WTC11 (cell line): ENCODE measurements around the gene GPR162. TPM values are rescaled to one million over a fixed set of nuclear protein-coding genes. Genes with fewer than 3 reads are reported as not detected.
A peak's percentile ranks its signal among the peaks of the same experiment; 100 is the strongest.
"Not testable (repeated sequence)": the region's sequence is repeated elsewhere in the genome, so short reads cannot be mapped to it uniquely, and the experiment has no call there.

Experiments
- ATAC-seq: fragments of 200-7000 bp; cut with Tn5 transposase; 2 replicates; pipeline ENCODE4 v1.10.0; 2021; ENCODE audit warnings: mild to moderate bottlenecking, moderate library complexity
- CTCF ChIA-PET: fragments of 300-600 bp; sonication (Branson Sonifier 250); formaldehyde crosslinking; loops from one replicate; lab custom pipeline; 2021; ENCODE audit warnings: antibody characterized with exemption; lab: Charles Lee
- POLR2A ChIA-PET: fragments of 350-600 bp; sonication (Branson Sonifier 250); formaldehyde crosslinking; loops from one replicate; lab custom pipeline; 2021; ENCODE audit warnings: antibody characterized with exemption; lab: Charles Lee
- DNase-seq: peaks from one replicate; pipeline ENCODE4 v3.0.0; 2021; ENCODE audit warnings: low spot score
- H3K27ac Mint-ChIP-seq: 2 replicates; pipeline ENCODE4 v1.8.0; 2021; ENCODE audit warnings: mixed read lengths
- H3K27me3 Mint-ChIP-seq: 2 replicates; pipeline ENCODE4 v1.8.0; 2021; ENCODE audit warnings: low read depth, mild to moderate bottlenecking, moderate library complexity, mixed read lengths
- H3K36me3 Mint-ChIP-seq: 2 replicates; pipeline ENCODE4 v1.8.0; 2021; ENCODE audit warnings: mixed read lengths
- H3K4me1 Mint-ChIP-seq: 2 replicates; pipeline ENCODE4 v1.8.0; 2022; ENCODE audit warnings: mixed read lengths
- H3K4me3 Mint-ChIP-seq: 2 replicates; pipeline ENCODE4 v1.8.0; 2021; ENCODE audit warnings: mild to moderate bottlenecking, moderate library complexity, mixed read lengths
- H3K9me3 Mint-ChIP-seq: 2 replicates; pipeline ENCODE4 v1.8.0; 2021; ENCODE audit warnings: mixed read lengths
- CREM ChIP-seq: sonication (generic); formaldehyde crosslinking; IDR thresholded peaks from 2 replicates; pipeline ENCODE4 v1.8.1; 2022; ENCODE audit warnings: mild to moderate bottlenecking, missing genetic modification reagents, moderate library complexity
- ELF4 ChIP-seq: sonication (generic); formaldehyde crosslinking; IDR thresholded peaks from 2 replicates; pipeline ENCODE4 v1.8.1; 2022; ENCODE audit warnings: low read depth, mild to moderate bottlenecking, moderate library complexity, missing genetic modification reagents
- EMX1 ChIP-seq: fragments of 250-450 bp; sonication (Bioruptor Pico); IDR thresholded peaks from 2 replicates; pipeline ENCODE4 v1.8.0; 2021; ENCODE audit warnings: mild to moderate bottlenecking
- FOXK1 ChIP-seq: sonication (generic); formaldehyde crosslinking; IDR thresholded peaks from 2 replicates; pipeline ENCODE4 v1.8.0; 2022; ENCODE audit warnings: mild to moderate bottlenecking, moderate library complexity, missing genetic modification reagents
- IRF2 ChIP-seq: sonication (generic); formaldehyde crosslinking; IDR thresholded peaks from 2 replicates; pipeline ENCODE4 v1.8.0; 2022; ENCODE audit warnings: low read depth, missing genetic modification reagents, borderline replicate concordance
- NFE2L1 ChIP-seq: sonication (generic); formaldehyde crosslinking; IDR thresholded peaks from 2 replicates; pipeline ENCODE4 v1.8.1; 2023; ENCODE audit warnings: missing genetic modification reagents
- NR1H2 ChIP-seq: sonication (generic); formaldehyde crosslinking; IDR thresholded peaks from 2 replicates; pipeline ENCODE4 v1.9.0; 2021; ENCODE audit warnings: mild to moderate bottlenecking, moderate library complexity, missing genetic modification reagents
- RELA ChIP-seq: sonication (generic); formaldehyde crosslinking; IDR thresholded peaks from 2 replicates; pipeline ENCODE4 v1.8.1; 2022; ENCODE audit warnings: missing genetic modification reagents, mild to moderate bottlenecking, borderline replicate concordance
- SP1 ChIP-seq: sonication (generic); formaldehyde crosslinking; conservative IDR thresholded peaks from 2 replicates; pipeline ENCODE4 v1.8.1; 2022; ENCODE audit warnings: missing genetic modification reagents
- TCF7 ChIP-seq: sonication (generic); formaldehyde crosslinking; IDR thresholded peaks from 2 replicates; pipeline ENCODE4 v1.8.0; 2022; ENCODE audit warnings: mild to moderate bottlenecking, low read depth, missing genetic modification reagents, moderate library complexity
- TEAD1 ChIP-seq: sonication (generic); formaldehyde crosslinking; IDR thresholded peaks from 2 replicates; pipeline ENCODE4 v1.8.0; 2022; ENCODE audit warnings: mild to moderate bottlenecking, missing genetic modification reagents
- ZBTB21 ChIP-seq: sonication (generic); formaldehyde crosslinking; IDR thresholded peaks from 2 replicates; pipeline ENCODE4 v1.8.1; 2023; ENCODE audit warnings: mild to moderate bottlenecking, missing genetic modification reagents, borderline replicate concordance
- ZNF121 ChIP-seq: sonication (generic); formaldehyde crosslinking; IDR thresholded peaks from 2 replicates; pipeline ENCODE4 v1.8.0; 2023; ENCODE audit warnings: missing genetic modification reagents
- ZNF138 ChIP-seq: sonication (generic); formaldehyde crosslinking; conservative IDR thresholded peaks from 2 replicates; pipeline ENCODE4 v1.8.1; 2022; ENCODE audit warnings: mild to moderate bottlenecking, moderate library complexity, missing genetic modification reagents
- ZNF416 ChIP-seq: fragments of 250-450 bp; sonication (Bioruptor Pico); IDR thresholded peaks from 2 replicates; pipeline ENCODE4 v1.9.0; 2021; ENCODE audit warnings: mild to moderate bottlenecking, inconsistent platforms
- total RNA-seq: library from RNA; stranded (reverse); gene quantifications from 3 replicates; pipeline ENCODE4 v1.2.3, GENCODE V29; 2021
- TF ChIP-seq, protein P1 (sequence below): fragments of 250-450 bp; sonication (Bioruptor Pico); IDR thresholded peaks from 2 replicates; pipeline ENCODE4 v1.9.0; 2021; ENCODE audit warnings: moderate library complexity, mild to moderate bottlenecking, inconsistent platforms, borderline replicate concordance
- TF ChIP-seq, protein P2 (sequence below): fragments of 200-600 bp; IDR thresholded peaks from 2 replicates; pipeline ENCODE4 v1.8.0; 2022; ENCODE audit warnings: antibody characterized with exemption
- TF ChIP-seq, protein P3 (sequence below): sonication (generic); formaldehyde crosslinking; IDR thresholded peaks from 2 replicates; pipeline ENCODE4 v1.8.1; 2022; ENCODE audit warnings: mild to moderate bottlenecking, missing genetic modification reagents, moderate library complexity, borderline replicate concordance
- TF ChIP-seq, protein P4 (sequence below): sonication (generic); formaldehyde crosslinking; IDR thresholded peaks from 2 replicates; pipeline ENCODE4 v1.8.1; 2023; ENCODE audit warnings: mild to moderate bottlenecking, moderate library complexity, missing genetic modification reagents
- TF ChIP-seq, protein P5 (sequence below): sonication (generic); formaldehyde crosslinking; IDR thresholded peaks from 2 replicates; pipeline ENCODE4 v1.8.0; 2022; ENCODE audit warnings: mild to moderate bottlenecking, missing genetic modification reagents

The GPR162 gene
- total RNA-seq, 1 experiment from 2014 or later, result 7.3 TPM

DNA sequence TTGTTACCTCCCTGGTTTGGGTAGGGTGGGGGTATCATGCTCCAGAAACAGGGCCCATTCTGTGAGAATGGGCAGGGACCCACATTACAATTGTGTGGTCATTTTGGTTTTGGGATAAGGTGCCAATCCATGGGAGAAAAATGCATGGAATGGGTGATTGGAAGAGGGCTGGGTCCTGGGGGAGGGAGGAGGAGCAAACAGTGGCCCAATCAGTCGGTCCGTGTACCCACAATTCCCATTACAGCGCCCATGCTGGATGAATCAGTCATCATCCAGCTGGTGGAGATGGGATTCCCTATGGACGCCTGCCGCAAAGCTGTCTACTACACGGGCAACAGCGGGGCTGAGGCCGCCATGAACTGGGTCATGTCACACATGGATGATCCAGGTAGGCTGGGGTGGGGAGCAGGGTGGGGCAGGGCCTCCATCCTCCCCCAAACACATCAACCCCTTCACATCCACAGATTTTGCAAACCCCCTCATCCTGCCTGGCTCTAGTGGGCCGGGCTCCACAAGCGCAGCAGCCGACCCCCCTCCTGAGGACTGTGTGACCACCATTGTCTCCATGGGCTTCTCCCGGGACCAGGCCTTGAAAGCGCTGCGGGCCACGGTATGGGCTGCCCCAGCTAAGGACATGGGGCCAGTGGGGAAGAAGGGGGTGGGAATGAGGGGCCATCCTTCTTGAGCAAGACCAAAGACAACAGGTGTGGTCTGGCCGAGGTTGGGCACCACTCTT lies 42.1 kb downstream of the GPR162 start:
- no peaks in the 10 kb centered on the region for H3K27me3 Mint-ChIP-seq
- H3K9me3 Mint-ChIP-seq, result no peaks in the 10 kb centered on the region
- H3K4me1 Mint-ChIP-seq, result peaks cover 25% of the 10 kb centered on the region
- peak overlapping the region; percentile 55; the same call in 1 of the 2 replicates for H3K27ac Mint-ChIP-seq
- no peak overlapping the region for H3K4me3 Mint-ChIP-seq
- CTCF ChIA-PET, result no interaction called here
- POLR2A ChIA-PET, result interaction anchor here (1.2 to 1.4 kb wide), 3 partner anchors 8 to 13 kb away, joined by 3 read pairs; partner anchors contain the start of genes CDCA3 and USP5
- TF ChIP-seq NR1H2 (CRISPR knock-in tag) (no peak), FOXK1 (CRISPR knock-in tag) (no peak), TEAD1 (CRISPR knock-in tag) (no peak), ZNF416 (CRISPR knock-in tag) (no peak), ZBTB21 (CRISPR knock-in tag) (no peak), ZNF138 (CRISPR knock-in tag) (no peak), TCF7 (no peak), SP1 (CRISPR knock-in tag) (no peak), ELF4 (no peak), IRF2 (CRISPR knock-in tag) (no peak), RELA (no peak), ZNF121 (CRISPR knock-in tag) (no peak), NFE2L1 (CRISPR knock-in tag) (no peak), CREM (CRISPR knock-in tag) (no peak), EMX1 (no peak)
- TF ChIP-seq, protein P1, sequence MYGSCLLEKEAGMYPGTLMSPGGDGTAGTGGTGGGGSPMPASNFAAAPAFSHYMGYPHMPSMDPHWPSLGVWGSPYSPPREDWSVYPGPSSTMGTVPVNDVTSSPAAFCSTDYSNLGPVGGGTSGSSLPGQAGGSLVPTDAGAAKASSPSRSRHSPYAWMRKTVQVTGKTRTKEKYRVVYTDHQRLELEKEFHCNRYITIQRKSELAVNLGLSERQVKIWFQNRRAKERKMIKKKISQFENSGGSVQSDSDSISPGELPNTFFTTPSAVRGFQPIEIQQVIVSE (CRISPR knock-in tag), result no peak
- TF ChIP-seq, protein P2, sequence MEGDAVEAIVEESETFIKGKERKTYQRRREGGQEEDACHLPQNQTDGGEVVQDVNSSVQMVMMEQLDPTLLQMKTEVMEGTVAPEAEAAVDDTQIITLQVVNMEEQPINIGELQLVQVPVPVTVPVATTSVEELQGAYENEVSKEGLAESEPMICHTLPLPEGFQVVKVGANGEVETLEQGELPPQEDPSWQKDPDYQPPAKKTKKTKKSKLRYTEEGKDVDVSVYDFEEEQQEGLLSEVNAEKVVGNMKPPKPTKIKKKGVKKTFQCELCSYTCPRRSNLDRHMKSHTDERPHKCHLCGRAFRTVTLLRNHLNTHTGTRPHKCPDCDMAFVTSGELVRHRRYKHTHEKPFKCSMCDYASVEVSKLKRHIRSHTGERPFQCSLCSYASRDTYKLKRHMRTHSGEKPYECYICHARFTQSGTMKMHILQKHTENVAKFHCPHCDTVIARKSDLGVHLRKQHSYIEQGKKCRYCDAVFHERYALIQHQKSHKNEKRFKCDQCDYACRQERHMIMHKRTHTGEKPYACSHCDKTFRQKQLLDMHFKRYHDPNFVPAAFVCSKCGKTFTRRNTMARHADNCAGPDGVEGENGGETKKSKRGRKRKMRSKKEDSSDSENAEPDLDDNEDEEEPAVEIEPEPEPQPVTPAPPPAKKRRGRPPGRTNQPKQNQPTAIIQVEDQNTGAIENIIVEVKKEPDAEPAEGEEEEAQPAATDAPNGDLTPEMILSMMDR, result no peak
- TF ChIP-seq, protein P3, sequence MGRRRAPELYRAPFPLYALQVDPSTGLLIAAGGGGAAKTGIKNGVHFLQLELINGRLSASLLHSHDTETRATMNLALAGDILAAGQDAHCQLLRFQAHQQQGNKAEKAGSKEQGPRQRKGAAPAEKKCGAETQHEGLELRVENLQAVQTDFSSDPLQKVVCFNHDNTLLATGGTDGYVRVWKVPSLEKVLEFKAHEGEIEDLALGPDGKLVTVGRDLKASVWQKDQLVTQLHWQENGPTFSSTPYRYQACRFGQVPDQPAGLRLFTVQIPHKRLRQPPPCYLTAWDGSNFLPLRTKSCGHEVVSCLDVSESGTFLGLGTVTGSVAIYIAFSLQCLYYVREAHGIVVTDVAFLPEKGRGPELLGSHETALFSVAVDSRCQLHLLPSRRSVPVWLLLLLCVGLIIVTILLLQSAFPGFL (CRISPR knock-in tag), result no peak
- TF ChIP-seq, protein P4, sequence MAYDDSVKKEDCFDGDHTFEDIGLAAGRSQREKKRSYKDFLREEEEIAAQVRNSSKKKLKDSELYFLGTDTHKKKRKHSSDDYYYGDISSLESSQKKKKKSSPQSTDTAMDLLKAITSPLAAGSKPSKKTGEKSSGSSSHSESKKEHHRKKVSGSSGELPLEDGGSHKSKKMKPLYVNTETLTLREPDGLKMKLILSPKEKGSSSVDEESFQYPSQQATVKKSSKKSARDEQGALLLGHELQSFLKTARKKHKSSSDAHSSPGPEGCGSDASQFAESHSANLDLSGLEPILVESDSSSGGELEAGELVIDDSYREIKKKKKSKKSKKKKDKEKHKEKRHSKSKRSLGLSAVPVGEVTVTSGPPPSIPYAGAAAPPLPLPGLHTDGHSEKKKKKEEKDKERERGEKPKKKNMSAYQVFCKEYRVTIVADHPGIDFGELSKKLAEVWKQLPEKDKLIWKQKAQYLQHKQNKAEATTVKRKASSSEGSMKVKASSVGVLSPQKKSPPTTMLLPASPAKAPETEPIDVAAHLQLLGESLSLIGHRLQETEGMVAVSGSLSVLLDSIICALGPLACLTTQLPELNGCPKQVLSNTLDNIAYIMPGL (CRISPR knock-in tag), result no peak
- TF ChIP-seq, protein P5, sequence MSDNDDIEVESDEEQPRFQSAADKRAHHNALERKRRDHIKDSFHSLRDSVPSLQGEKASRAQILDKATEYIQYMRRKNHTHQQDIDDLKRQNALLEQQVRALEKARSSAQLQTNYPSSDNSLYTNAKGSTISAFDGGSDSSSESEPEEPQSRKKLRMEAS (CRISPR knock-in tag), result no peak
- DNase-seq (no peak), ATAC-seq (no peak)
- H3K36me3 Mint-ChIP-seq, result peaks cover 63% of the 10 kb centered on the region

DNA sequence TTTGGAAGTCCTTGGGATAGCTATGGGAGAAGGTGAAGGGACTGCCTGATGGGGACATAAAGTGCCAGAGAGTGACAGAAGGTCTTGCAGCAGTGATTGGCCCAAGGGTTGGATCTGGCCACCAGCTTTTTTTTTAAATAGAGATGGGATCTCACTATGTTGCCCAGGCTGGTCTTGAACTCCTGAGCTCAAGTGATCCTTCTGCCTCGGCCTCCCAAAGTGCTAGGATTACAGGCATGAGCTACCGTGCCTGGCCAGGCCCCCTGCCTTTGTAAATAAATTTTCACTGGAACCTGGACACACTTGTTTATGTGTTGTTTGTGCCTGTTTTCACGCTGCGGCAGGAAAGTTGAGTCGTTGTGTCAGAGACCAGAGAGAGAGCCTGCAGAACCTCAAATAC lies 43.7 kb downstream of the GPR162 start:
- not testable (repeated sequence) for H3K27me3 Mint-ChIP-seq, ATAC-seq, H3K9me3 Mint-ChIP-seq, DNase-seq
- peaks cover 40% of the 10 kb centered on the region for H3K4me1 Mint-ChIP-seq
- ChIA-PET CTCF (interaction anchor here (1.3 to 8.5 kb wide), 3 partner anchors 12 to 60 kb away, joined by 5 to 181 read pairs (median 57); partner anchors contain the start of genes CDCA3 and USP5), POLR2A (interaction anchor here (1.3 to 1.4 kb wide), 2 partner anchors 14 to 176 kb away, joined by 3 read pairs; partner anchors contain the start of genes CDCA3 and ZNF384)
- H3K36me3 Mint-ChIP-seq, result peaks cover 66% of the 10 kb centered on the region
- H3K27ac Mint-ChIP-seq, result 0 out of 2 replicates have a peak overlapping the region, but pooled peaks have one; percentile 30
- peak overlapping the region; percentile 89; the same call in 1 of the 2 replicates for H3K4me3 Mint-ChIP-seq
